ENCODE results near the gene TTC17. TPM values are rescaled to one million over a fixed set of nuclear protein-coding genes. Genes with fewer than 3 reads are reported as not detected.

The TTC17 gene
- total RNA-seq, 2 donors from 2014 or later, result 33.6 to 45.3 TPM

GRCh38 chr11:43440486-43440885 is 81.8 kb downstream of the TTC17 start:
- Histone ChIP-seq H3K27me3 (no peaks in the 10 kb centered on the region), H3K36me3 (peaks cover 64% of the 10 kb centered on the region), H3K27ac (no peak overlapping the region), H3K4me3 (no peak overlapping the region), H3K9me3 (no peaks in the 10 kb centered on the region), H3K4me1 (peaks cover 0 to 9% of the 10 kb centered on the region in 2 donors)
- TF ChIP-seq CTCF (IDR thresholded peaks at IDR 0.05), result no peak
- DNase-seq (ENCODE audit: low spot score), result no peak

GRCh38 chr11:43443811-43444210 is 85.1 kb downstream of the TTC17 start:
- no peaks in the 10 kb centered on the region for H3K27me3 ChIP-seq
- DNase-seq (ENCODE audit: low spot score), result no peak
- H3K27ac ChIP-seq, result no peak overlapping the region
- TF ChIP-seq CTCF (IDR thresholded peaks at IDR 0.05), result no peak
- peaks cover 76% of the 10 kb centered on the region for H3K36me3 ChIP-seq
- no peaks in the 10 kb centered on the region for H3K4me1 ChIP-seq
- no peak overlapping the region for H3K4me3 ChIP-seq
- H3K9me3 ChIP-seq, result no peaks in the 10 kb centered on the region

GRCh38 chr11:43447151-43447550 is 88.4 kb downstream of the TTC17 start:
- H3K36me3 ChIP-seq, result peaks cover 87% of the 10 kb centered on the region

GRCh38 chr11:43458486-43458885 is 99.8 kb downstream of the TTC17 start:
- DNase-seq (ENCODE audit: low spot score), result no peak
- Histone ChIP-seq H3K27ac (no peak overlapping the region), H3K27me3 (no peaks in the 10 kb centered on the region), H3K4me1 (no peaks in the 10 kb centered on the region), H3K4me3 (no peak overlapping the region), H3K9me3 (no peaks in the 10 kb centered on the region), H3K36me3 (peaks cover 58% of the 10 kb centered on the region)
- TF ChIP-seq CTCF (IDR thresholded peaks at IDR 0.05), result no peak

More at GRCh38 chr11:43447151-43447550, 88.4 kb downstream of the TTC17 start:
- H3K27me3 ChIP-seq, result no peaks in the 10 kb centered on the region
- no peak for TF ChIP-seq CTCF (IDR thresholded peaks at IDR 0.05)
- DNase-seq (ENCODE audit: low spot score), result no peak
- H3K9me3 ChIP-seq, result no peaks in the 10 kb centered on the region
- H3K4me3 ChIP-seq, result no peak overlapping the region
- H3K4me1 ChIP-seq, result no peaks in the 10 kb centered on the region
- no peak overlapping the region for H3K27ac ChIP-seq

GRCh38 chr11:43459246-43459645 is 100.5 kb downstream of the TTC17 start:
- TF ChIP-seq CTCF (IDR thresholded peaks at IDR 0.05), result no peak
- DNase-seq (ENCODE audit: low spot score), result no peak
- Histone ChIP-seq H3K9me3 (no peaks in the 10 kb centered on the region), H3K4me3 (no peak overlapping the region), H3K27ac (no peak overlapping the region), H3K27me3 (no peaks in the 10 kb centered on the region), H3K4me1 (no peaks in the 10 kb centered on the region), H3K36me3 (peaks cover 51% of the 10 kb centered on the region)

GRCh38 chr11:43462359-43462758 is 103.6 kb downstream of the TTC17 start:
- H3K27me3 ChIP-seq, result no peaks in the 10 kb centered on the region
- no peak for DNase-seq (ENCODE audit: low spot score)
- H3K4me1 ChIP-seq, result no peaks in the 10 kb centered on the region
- H3K36me3 ChIP-seq, result peaks cover 68% of the 10 kb centered on the region
- H3K4me3 ChIP-seq, result no peak overlapping the region
- no peak overlapping the region for H3K27ac ChIP-seq
- peaks cover 0 to 1% of the 10 kb centered on the region in 2 donors for H3K9me3 ChIP-seq
- no peak for TF ChIP-seq CTCF (IDR thresholded peaks at IDR 0.05)

Data from right atrium auricular region (tissue), 2 donors.